K562 treated with DMSO at 1 percent for 4 hours (cell line): Measurements from ENCODE around the gene TBC1D16. TPM values are rescaled to one million over a fixed set of nuclear protein-coding genes. Genes with fewer than 3 reads are reported as not detected.

Source experiments
- total RNA-seq: library from RNA; unstranded; fragments of 300-600 nt; gene quantifications from 2 replicates; pipeline ENCODE4 v1.2.3, GENCODE V29; 2022; ENCODE audit not compliant: insufficient read depth

The TBC1D16 gene
- 1.9 TPM in 1 of 2 replicates, not detected in the other for total RNA-seq

GRCh38 chr17:80035687-80035936 is at the start of gene TBC1D16:
Gene TBC1D16 (minus strand): TSS chr17:80035872. CDS start chr17:80013547, 22,325 bp downstream.

GRCh38 chr17:80035937-80036714 is 454 bp upstream of the TBC1D16 start, which contains the start of gene CCDC40:
Gene CCDC40 (plus strand): TSS chr17:80036642. CDS start chr17:80036663, 21 bp downstream.

Other genes starting within 250 kb of the TBC1D16 start
- 7.1 and 8.1 TPM in 2 replicates for gene CBX8, start 238.8 kb downstream of the TBC1D16 start, total RNA-seq
- 77.2 and 89.2 TPM in 2 replicates for gene CBX4, start 196.4 kb downstream of the TBC1D16 start, total RNA-seq
- gene CCDC40, start 770 bp upstream of the TBC1D16 start, total RNA-seq = not detected in 2 replicates
- 5.7 and 6.5 TPM in 2 replicates for gene GAA, start 65.7 kb upstream of the TBC1D16 start, total RNA-seq
- 122 and 124 TPM in 2 replicates for gene EIF4A3, start 111.3 kb upstream of the TBC1D16 start, total RNA-seq
- 0.18 TPM in 1 of 2 replicates, not detected in the other for gene CARD14, start 134.2 kb upstream of the TBC1D16 start, total RNA-seq
- 13.0 and 23.7 TPM in 2 replicates for gene SGSH, start 184.5 kb upstream of the TBC1D16 start, total RNA-seq
- 9.4 and 17.1 TPM in 2 replicates for gene SLC26A11, start 184.6 kb upstream of the TBC1D16 start, total RNA-seq
- 49.5 and 85.2 TPM in 2 replicates for gene RNF213, start 225.0 kb upstream of the TBC1D16 start, total RNA-seq